ENCODE data around the gene BEGAIN. TPM values are rescaled to one million over a fixed set of nuclear protein-coding genes. Genes with fewer than 3 reads are reported as not detected.

The BEGAIN gene
- total and polyA plus RNA-seq, 9 of the 15 experiments (the other 6 are each of a cell fraction or from before 2014, with no cell fraction given): 0.07 to 0.68 (median 0.55) TPM; not detected in 3

- Histone ChIP-seq H3K4me1 (replicated peaks in 1 of 2; ENCODE audit: control insufficient read depth in 2 of 2, insufficient read depth in 2 of 2, low read length in 2 of 2) (peaks cover 3 to 21% of the 10 kb centered on the region in 2 experiments; a peak in 3 of 5 replicates), H3K27ac (ENCODE audit: extremely low read depth, low read depth, low read length) (no peak overlapping the region), H2AFZ (ENCODE audit: low read depth, low read length) (no peak overlapping the region), H3K9me3 (replicated peaks; ENCODE audit: control insufficient read depth, insufficient read depth, low read depth, low read length) (no peaks in the 10 kb centered on the region), H3K9me1 (ENCODE audit: control insufficient read depth, insufficient read depth, low read length) (no peaks in the 10 kb centered on the region), H3K4me3 (no peak overlapping the region), H3K36me3 (ENCODE audit: control insufficient read depth, insufficient read depth, low read length) (no peaks in the 10 kb centered on the region), H3K9ac (ENCODE audit: insufficient read depth in 1 of 2, low read depth in 2 of 2, low read length in 2 of 2) (no peak overlapping the region), H3K4me2 (ENCODE audit: insufficient read depth, low read length) (no peak overlapping the region), H3K27me3 (ENCODE audit: control insufficient read depth in 2 of 2, insufficient read depth in 2 of 2, low read length in 2 of 2) (peaks cover 0 to 25% of the 10 kb centered on the region in 2 experiments; a peak in 2 of 5 replicates), H3K79me2 (ENCODE audit: control insufficient read depth, insufficient read depth, low read length) (no peaks in the 10 kb centered on the region), H4K20me1 (replicated peaks; ENCODE audit: control insufficient read depth, insufficient read depth, low read length) (0 out of 2 replicates have a peak, but pooled peaks cover 12% of the 10 kb centered on the region)
- intact Hi-C loops (cut with micrococcal nuclease) (no loop called here), in situ Hi-C loops (cut with MboI) (no loop called here)
- ATAC-seq (no peak), FAIRE-seq (no peak), DNase-seq (ENCODE audit: extremely low read depth in 1 of 4, low spot score in 3 of 4) (no peak)
- ChIA-PET POLR2A (interaction anchor here (1.6 kb wide), 1 partner anchor 25 kb away, joined by 5 read pairs; no protein-coding TSS in a partner anchor), CTCF (ENCODE audit: low intra/inter-chr PET ratio) (no interaction called here)
- BruUV-seq (replicated peaks): no TSS peak
- TF ChIP-seq RFX1 (IDR thresholded peaks at IDR 0.05): no peak
- TF ChIP-seq POLR3G (IDR thresholded peaks at IDR 0.05; ENCODE audit: extremely low read depth, insufficient read length, insufficient replicate concordance): no peak
- no peak for TF ChIP-seq ZFP30 (CRISPR knock-in tag; IDR thresholded peaks at IDR 0.05; ENCODE audit: borderline replicate concordance)
- no peak for TF ChIP-seq HDGF (IDR thresholded peaks at IDR 0.05)
- TF ChIP-seq SETDB1 (IDR thresholded peaks at IDR 0.05; ENCODE audit: low read length): no peak
- TF ChIP-seq ZNF830 (CRISPR knock-in tag; IDR thresholded peaks at IDR 0.05): no peak
- WGBS (ENCODE audit: insufficient coverage, low coverage, missing lambda C conversion rate): 26% methylated on average over 15 of the region's 16 CpGs
Measured at GRCh38 chr14:100582496-100583165, 4.6 kb downstream of the BEGAIN start.

All from K562 (cell line).